Activated T-helper 2 cell treated with anti-CD3 and anti-CD28 coated beads, Interferon-gamma antibody, Interleukin-2, Interleukin-4, amounts not matched to agents 10 μg/mL and 5 μg/mL and 100 μg/mL, durations not matched to agents 14 hours and 24 hours and 36 hours (primary cell): ENCODE results near the gene ENSA. TPM values are rescaled to one million over a fixed set of nuclear protein-coding genes. Genes with fewer than 3 reads are reported as not detected.
"Not testable (repeated sequence)": the region's sequence is repeated elsewhere in the genome, so short reads cannot be mapped to it uniquely, and the experiment has no call there.

ENCODE experiments used
- DNase-seq: peaks from one replicate; pipeline ENCODE4 v3.0.0; 2021; ENCODE audit warnings: low spot score
- H3K27ac Mint-ChIP-seq: one replicate; pipeline ENCODE4 v1.8.0; 2021; ENCODE audit warnings: mixed read lengths
- H3K27me3 Mint-ChIP-seq: one replicate; pipeline ENCODE4 v1.8.0; 2021; ENCODE audit warnings: low read depth, mixed read lengths
- H3K36me3 Mint-ChIP-seq: one replicate; pipeline ENCODE4 v1.8.0; 2021; ENCODE audit warnings: low read depth, mixed read lengths
- H3K4me1 Mint-ChIP-seq: one replicate; pipeline ENCODE4 v1.8.0; 2021; ENCODE audit warnings: low read depth, mixed read lengths
- H3K4me3 Mint-ChIP-seq: one replicate; pipeline ENCODE4 v1.8.0; 2021; ENCODE audit warnings: low read depth, mild to moderate bottlenecking, moderate library complexity, mixed read lengths
- H3K9me3 Mint-ChIP-seq: one replicate; pipeline ENCODE4 v1.8.0; 2021; ENCODE audit warnings: mixed read lengths
- intact Hi-C: fragments of 100-400 bp; cut with micrococcal nuclease; formaldehyde crosslinking; loops from one replicate; pipeline ENCODE4 v1.15.1; 2023
- total RNA-seq: library from RNA; stranded (reverse); gene quantifications from 2 replicates; pipeline ENCODE4 v1.2.3, GENCODE V29; 2022

The ENSA gene
- total RNA-seq, 1 donor from 2014 or later, result 253 TPM

- Mint-ChIP-seq H3K4me3 (peak overlapping the region; percentile 34), H3K27ac (peak overlapping the region; percentile 64), H3K27me3 (no peaks in the 10 kb centered on the region), H3K4me1 (peaks cover 63% of the 10 kb centered on the region), H3K9me3 (no peaks in the 10 kb centered on the region), H3K36me3 (peaks cover 77% of the 10 kb centered on the region)
- DNase-seq, result no peak
- intact Hi-C loops, result no loop called here
Observed at GRCh38 chr1:150615346-150616201, 13.8 kb downstream of the ENSA start.

- peaks cover 56% of the 10 kb centered on the region for H3K4me1 Mint-ChIP-seq
- DNase-seq, result peak; percentile 32
- intact Hi-C loops, result loop anchor here (2.0 kb wide), 1 partner anchor 314 kb away; the partner anchor contains the start of gene SETDB1
- H3K27ac Mint-ChIP-seq, result peak overlapping the region; percentile 90
- H3K9me3 Mint-ChIP-seq, result no peaks in the 10 kb centered on the region
- no peaks in the 10 kb centered on the region for H3K27me3 Mint-ChIP-seq
- peak overlapping the region; percentile 23 for H3K4me3 Mint-ChIP-seq
- H3K36me3 Mint-ChIP-seq, result peaks cover 70% of the 10 kb centered on the region
Observed at GRCh38 chr1:150613061-150613920, 16.1 kb downstream of the ENSA start.

DNA sequence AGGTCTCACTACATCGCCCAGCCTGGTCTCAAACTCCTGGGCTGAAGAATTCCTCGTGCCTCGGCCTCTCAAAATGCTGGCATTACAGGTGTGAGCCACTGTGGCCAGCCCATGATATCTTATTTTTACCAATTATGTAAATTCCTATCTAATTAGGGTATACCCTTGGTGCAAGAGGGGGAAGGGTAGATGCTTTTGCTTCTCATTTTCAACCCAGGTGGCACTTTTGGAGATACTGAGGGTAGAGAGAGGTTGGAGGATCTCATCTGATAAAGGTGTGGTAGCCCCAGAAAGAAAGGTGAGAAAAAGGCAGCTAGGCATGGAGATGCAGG, 17.4 kb downstream of the ENSA start:
- H3K4me3 Mint-ChIP-seq, result peak overlapping the region; percentile 24
- peaks cover 54% of the 10 kb centered on the region for H3K4me1 Mint-ChIP-seq
- no peaks in the 10 kb centered on the region for H3K9me3 Mint-ChIP-seq
- H3K27ac Mint-ChIP-seq, result peak overlapping the region; percentile 90
- no peak for DNase-seq
- H3K27me3 Mint-ChIP-seq, result no peaks in the 10 kb centered on the region
- intact Hi-C loops, result loop anchor here (2.0 kb wide), 1 partner anchor 315 kb away; the partner anchor contains the start of gene SETDB1
- peaks cover 64% of the 10 kb centered on the region for H3K36me3 Mint-ChIP-seq

DNA sequence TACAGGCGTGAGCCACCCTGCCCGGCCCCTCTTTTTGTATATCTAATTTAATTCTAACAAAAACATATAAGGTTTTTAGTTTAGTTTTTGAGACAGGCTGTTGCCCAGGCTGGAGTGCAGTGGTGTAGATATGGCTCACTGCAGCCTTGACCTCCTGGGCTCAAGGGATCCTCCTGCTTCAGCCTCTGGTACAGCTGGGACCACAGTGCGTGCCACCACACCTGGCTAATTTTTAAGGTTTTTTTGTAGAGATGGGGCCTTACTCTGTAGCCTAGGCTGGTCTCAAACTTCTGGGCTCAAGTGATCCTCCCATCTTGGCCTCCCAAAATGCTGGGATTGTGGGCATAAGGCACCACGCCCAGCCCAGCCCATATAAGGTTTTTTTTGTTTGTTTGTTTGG, 18.8 kb downstream of the ENSA start:
- no peaks in the 10 kb centered on the region for H3K27me3 Mint-ChIP-seq
- no peak overlapping the region for H3K4me3 Mint-ChIP-seq
- H3K27ac Mint-ChIP-seq, result peak overlapping the region; percentile 90
- intact Hi-C loops, result no loop called here
- DNase-seq, result no peak
- no peaks in the 10 kb centered on the region for H3K9me3 Mint-ChIP-seq
- peaks cover 45% of the 10 kb centered on the region for H3K4me1 Mint-ChIP-seq
- H3K36me3 Mint-ChIP-seq, result peaks cover 57% of the 10 kb centered on the region

- no peak for DNase-seq
- no peaks in the 10 kb centered on the region for H3K9me3 Mint-ChIP-seq
- intact Hi-C loops, result no loop called here
- peaks cover 42% of the 10 kb centered on the region for H3K4me1 Mint-ChIP-seq
- H3K36me3 Mint-ChIP-seq, result peaks cover 50% of the 10 kb centered on the region
- no peak overlapping the region for H3K27ac Mint-ChIP-seq
- H3K4me3 Mint-ChIP-seq, result no peak overlapping the region
- H3K27me3 Mint-ChIP-seq, result no peaks in the 10 kb centered on the region
Observed at GRCh38 chr1:150609732-150610131, 19.7 kb downstream of the ENSA start.

DNA sequence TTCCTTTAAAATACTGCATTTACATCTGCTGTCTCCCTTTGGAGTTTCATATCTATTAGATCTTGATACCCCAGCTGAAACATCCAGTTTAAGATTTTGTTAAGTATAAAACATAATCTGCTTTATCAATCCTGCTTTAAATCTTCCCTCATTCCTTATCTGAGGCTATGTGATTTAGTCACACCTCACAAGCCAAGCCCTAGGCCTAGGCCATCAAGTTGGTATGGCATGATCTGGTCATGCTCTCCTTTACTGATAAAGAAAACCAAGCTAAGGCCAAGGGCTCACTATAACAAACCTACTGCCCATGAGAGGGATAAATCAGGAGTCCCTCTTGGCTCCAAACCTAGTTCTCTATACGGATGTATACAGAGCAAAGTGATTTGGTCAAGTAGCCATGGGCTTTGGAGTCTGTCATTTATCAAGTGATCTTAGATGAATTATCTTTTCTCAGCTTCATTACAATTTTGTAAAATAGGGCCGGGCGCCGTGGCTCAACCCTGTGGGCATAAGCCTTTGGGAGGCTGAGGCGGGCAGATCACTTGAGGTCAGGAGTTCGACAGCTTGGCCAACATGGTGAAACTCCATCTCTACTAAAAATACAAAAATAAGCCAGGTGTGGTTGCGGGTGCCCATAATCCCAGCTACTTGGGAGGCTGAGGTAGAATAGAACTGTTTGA, 22.8 kb downstream of the ENSA start:
- intact Hi-C loops, result no loop called here
- Mint-ChIP-seq H3K27ac (peak overlapping the region; percentile 61), H3K36me3 (peaks cover 35% of the 10 kb centered on the region), H3K4me3 (no peak overlapping the region), H3K4me1 (peaks cover 30% of the 10 kb centered on the region), H3K9me3 (no peaks in the 10 kb centered on the region), H3K27me3 (no peaks in the 10 kb centered on the region)
- DNase-seq, result no peak

DNA sequence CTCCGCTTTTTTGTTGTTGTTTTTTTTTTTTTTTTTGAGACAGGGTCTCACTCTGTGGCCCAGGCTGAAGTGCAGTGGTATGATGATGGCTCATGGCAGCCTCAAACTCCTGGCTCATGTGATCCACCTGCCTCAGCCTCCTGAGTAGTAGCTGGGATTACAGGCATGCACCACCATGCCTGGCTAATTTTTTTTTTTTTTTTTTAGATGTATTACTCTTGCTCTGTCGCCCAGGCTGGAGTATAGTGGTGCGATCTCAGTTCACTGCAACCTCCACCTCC, 24.0 kb downstream of the ENSA start:
- peaks cover 30% of the 10 kb centered on the region for H3K36me3 Mint-ChIP-seq
- H3K4me3 Mint-ChIP-seq, H3K27me3 Mint-ChIP-seq, intact Hi-C loops, H3K27ac Mint-ChIP-seq, DNase-seq, H3K9me3 Mint-ChIP-seq: not testable (repeated sequence)
- peaks cover 23% of the 10 kb centered on the region for H3K4me1 Mint-ChIP-seq

GRCh38 chr1:150604226-150604588, 25.2 kb downstream of the ENSA start:
- Mint-ChIP-seq H3K4me3 (no peak overlapping the region), H3K27ac (peak overlapping the region; percentile 82), H3K36me3 (peaks cover 31% of the 10 kb centered on the region), H3K27me3 (no peaks in the 10 kb centered on the region), H3K4me1 (peaks cover 20% of the 10 kb centered on the region), H3K9me3 (no peaks in the 10 kb centered on the region)
- intact Hi-C loops, result no loop called here
- DNase-seq, result no peak

- Mint-ChIP-seq H3K4me1 (peaks cover 20% of the 10 kb centered on the region), H3K9me3 (no peaks in the 10 kb centered on the region), H3K27ac (peak overlapping the region; percentile 57), H3K4me3 (no peak overlapping the region), H3K27me3 (no peaks in the 10 kb centered on the region), H3K36me3 (peaks cover 26% of the 10 kb centered on the region)
- DNase-seq, result no peak
- intact Hi-C loops, result no loop called here
Observed at GRCh38 chr1:150603711-150604110, 25.7 kb downstream of the ENSA start.

- Mint-ChIP-seq H3K4me1 (peaks cover 20% of the 10 kb centered on the region), H3K36me3 (peaks cover 27% of the 10 kb centered on the region)
- H3K27me3 Mint-ChIP-seq, H3K27ac Mint-ChIP-seq, H3K4me3 Mint-ChIP-seq, DNase-seq, intact Hi-C loops, H3K9me3 Mint-ChIP-seq: not testable (repeated sequence)
Observed at GRCh38 chr1:150602372-150602771, 27.0 kb downstream of the ENSA start.

- no peak overlapping the region for H3K27ac Mint-ChIP-seq
- H3K4me3 Mint-ChIP-seq, result no peak overlapping the region
- H3K36me3 Mint-ChIP-seq, result peaks cover 28% of the 10 kb centered on the region
- intact Hi-C loops, result no loop called here
- DNase-seq, result no peak
- H3K27me3 Mint-ChIP-seq, result no peaks in the 10 kb centered on the region
- H3K9me3 Mint-ChIP-seq, result no peaks in the 10 kb centered on the region
- H3K4me1 Mint-ChIP-seq, result peaks cover 19% of the 10 kb centered on the region
Observed at GRCh38 chr1:150601540-150601939, 27.9 kb downstream of the ENSA start.

DNA sequence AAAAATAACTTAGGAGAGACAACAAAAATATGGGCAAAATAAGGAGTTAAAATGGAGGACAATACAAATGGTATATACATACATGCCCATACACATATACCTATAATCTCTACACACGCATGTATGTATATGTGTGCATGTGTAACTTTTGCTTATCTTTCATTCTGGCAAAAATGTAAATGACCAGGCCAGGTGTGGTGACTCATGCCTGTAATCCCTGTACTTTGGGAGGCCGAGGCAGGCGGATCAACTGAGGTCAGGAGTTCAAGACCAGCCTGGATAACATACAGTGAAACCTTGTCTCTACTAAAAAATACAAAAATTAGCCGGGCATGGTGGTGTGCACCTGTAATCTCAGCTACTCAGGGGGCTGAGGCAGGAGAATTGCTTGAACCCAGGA, 31.1 kb downstream of the ENSA start:
- DNase-seq, H3K9me3 Mint-ChIP-seq, H3K4me3 Mint-ChIP-seq, H3K27me3 Mint-ChIP-seq, intact Hi-C loops, H3K27ac Mint-ChIP-seq, H3K4me1 Mint-ChIP-seq: not testable (repeated sequence)
- H3K36me3 Mint-ChIP-seq, result peaks cover 29% of the 10 kb centered on the region

DNA sequence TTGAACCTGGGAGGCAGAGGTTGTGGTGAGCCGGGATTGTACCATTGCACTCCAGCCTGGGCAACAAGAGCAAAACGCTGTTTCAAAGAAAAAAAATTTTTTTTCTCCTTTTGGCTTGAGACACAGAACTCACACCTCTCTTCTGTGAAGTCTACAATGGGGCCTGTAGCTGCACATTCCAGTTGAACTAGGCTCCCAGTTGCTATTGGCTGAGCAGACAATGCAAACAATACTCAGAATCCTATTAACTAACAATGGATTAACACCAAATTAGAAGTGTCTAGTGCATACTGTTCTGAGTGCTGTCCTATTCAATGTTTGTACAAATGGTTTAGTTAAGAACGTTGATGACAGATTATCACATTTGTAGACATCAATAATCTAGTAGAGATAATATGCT, 32.4 kb downstream of the ENSA start:
- DNase-seq, result no peak
- Mint-ChIP-seq H3K27me3 (no peaks in the 10 kb centered on the region), H3K9me3 (no peaks in the 10 kb centered on the region), H3K4me1 (peaks cover 3% of the 10 kb centered on the region), H3K36me3 (peaks cover 27% of the 10 kb centered on the region), H3K4me3 (no peak overlapping the region), H3K27ac (no peak overlapping the region)
- intact Hi-C loops, result no loop called here
